Activated T-helper 2 cell treated with anti-CD3 and anti-CD28 coated beads, Interferon-gamma antibody, Interleukin-2, Interleukin-4, amounts not matched to agents 10 μg/mL and 5 μg/mL and 100 μg/mL, durations not matched to agents 14 hours and 24 hours and 36 hours (primary cell): Measurements from ENCODE around the gene KLHL2. TPM values are rescaled to one million over a fixed set of nuclear protein-coding genes. Genes with fewer than 3 reads are reported as not detected.

Experiments
- DNase-seq: peaks from one replicate; pipeline ENCODE4 v3.0.0; 2021; ENCODE audit warnings: low spot score
- H3K27ac Mint-ChIP-seq: one replicate; pipeline ENCODE4 v1.8.0; 2021; ENCODE audit warnings: mixed read lengths
- H3K27me3 Mint-ChIP-seq: one replicate; pipeline ENCODE4 v1.8.0; 2021; ENCODE audit warnings: low read depth, mixed read lengths
- H3K36me3 Mint-ChIP-seq: one replicate; pipeline ENCODE4 v1.8.0; 2021; ENCODE audit warnings: low read depth, mixed read lengths
- H3K4me1 Mint-ChIP-seq: one replicate; pipeline ENCODE4 v1.8.0; 2021; ENCODE audit warnings: low read depth, mixed read lengths
- H3K4me3 Mint-ChIP-seq: one replicate; pipeline ENCODE4 v1.8.0; 2021; ENCODE audit warnings: low read depth, mild to moderate bottlenecking, moderate library complexity, mixed read lengths
- H3K9me3 Mint-ChIP-seq: one replicate; pipeline ENCODE4 v1.8.0; 2021; ENCODE audit warnings: mixed read lengths
- intact Hi-C: fragments of 100-400 bp; cut with micrococcal nuclease; formaldehyde crosslinking; loops from one replicate; pipeline ENCODE4 v1.15.1; 2023
- total RNA-seq: library from RNA; stranded (reverse); gene quantifications from 2 replicates; pipeline ENCODE4 v1.2.3, GENCODE V29; 2022

The KLHL2 gene
- total RNA-seq, 1 donor from 2014 or later: 30.3 TPM

DNA sequence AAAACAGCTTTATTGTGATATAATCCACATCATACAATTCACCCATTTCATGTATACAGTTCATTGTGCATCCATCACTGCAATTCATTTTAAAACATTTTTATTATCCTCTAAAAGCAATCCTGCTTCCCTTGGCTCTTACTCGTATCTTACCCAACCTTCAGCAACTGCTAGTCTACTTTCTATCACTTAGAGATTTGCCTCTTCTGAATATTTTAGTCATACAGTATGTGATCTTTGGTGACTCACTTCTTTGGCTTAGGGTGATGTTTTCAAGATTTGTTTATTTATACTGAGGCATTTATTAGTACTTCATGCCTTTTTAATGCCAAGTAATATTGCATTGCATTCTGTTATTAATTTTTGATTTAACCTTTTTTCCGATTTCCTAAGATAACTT lies 105.1 kb downstream of the KLHL2 start:
- H3K27me3 Mint-ChIP-seq: no peaks in the 10 kb centered on the region
- H3K4me3 Mint-ChIP-seq: no peak overlapping the region
- H3K9me3 Mint-ChIP-seq: no peaks in the 10 kb centered on the region
- no peak for DNase-seq
- H3K36me3 Mint-ChIP-seq: peaks cover 62% of the 10 kb centered on the region
- peaks cover 9% of the 10 kb centered on the region for H3K4me1 Mint-ChIP-seq
- no peak overlapping the region for H3K27ac Mint-ChIP-seq
- intact Hi-C loops: no loop called here

DNA sequence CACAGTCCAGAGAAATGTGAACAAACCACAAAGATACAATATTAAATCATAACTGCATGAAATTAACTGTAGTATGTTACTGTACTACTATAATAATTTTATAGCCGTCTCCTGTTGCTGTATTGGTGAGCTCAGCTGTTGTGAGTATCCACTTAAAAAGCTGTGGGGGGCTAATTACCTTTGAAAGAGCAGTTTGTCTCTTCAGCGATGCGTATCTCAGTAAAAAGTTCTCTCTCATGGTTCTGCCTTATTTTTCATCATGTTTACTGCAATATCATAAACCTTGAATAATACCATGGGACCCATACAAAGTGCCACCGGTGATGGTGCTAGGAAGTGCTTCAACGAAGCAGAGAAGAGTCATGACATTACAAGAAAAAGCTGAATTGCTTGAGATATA lies 111.7 kb downstream of the KLHL2 start:
- Mint-ChIP-seq H3K27me3 (no peaks in the 10 kb centered on the region), H3K4me1 (peaks cover 2% of the 10 kb centered on the region), H3K9me3 (no peaks in the 10 kb centered on the region), H3K36me3 (peaks cover 53% of the 10 kb centered on the region), H3K4me3 (no peak overlapping the region), H3K27ac (no peak overlapping the region)
- intact Hi-C loops: no loop called here
- no peak for DNase-seq

DNA sequence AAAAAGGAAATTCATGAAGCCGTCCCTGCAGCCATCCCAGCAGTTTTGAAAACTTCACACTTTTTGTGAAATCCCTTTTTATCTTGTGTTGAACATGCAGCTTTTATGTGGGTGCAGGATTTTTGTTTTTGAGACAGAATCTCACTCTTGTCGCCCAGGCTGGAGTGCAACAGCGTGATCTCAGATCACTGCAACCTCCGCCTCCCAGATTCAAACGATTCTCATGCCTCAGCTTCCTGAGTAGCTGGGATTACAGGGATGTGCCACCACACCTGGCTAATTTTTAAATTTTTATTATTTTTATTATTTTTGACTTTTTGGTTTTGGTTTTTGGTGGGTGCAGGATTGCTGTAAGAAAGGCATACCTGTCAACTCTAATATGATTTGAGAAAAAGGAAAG lies 112.1 kb downstream of the KLHL2 start:
- H3K27ac Mint-ChIP-seq: no peak overlapping the region
- H3K36me3 Mint-ChIP-seq: peaks cover 53% of the 10 kb centered on the region
- intact Hi-C loops: no loop called here
- H3K9me3 Mint-ChIP-seq: no peaks in the 10 kb centered on the region
- no peak overlapping the region for H3K4me3 Mint-ChIP-seq
- H3K4me1 Mint-ChIP-seq: peaks cover 2% of the 10 kb centered on the region
- no peak for DNase-seq
- no peaks in the 10 kb centered on the region for H3K27me3 Mint-ChIP-seq

DNA sequence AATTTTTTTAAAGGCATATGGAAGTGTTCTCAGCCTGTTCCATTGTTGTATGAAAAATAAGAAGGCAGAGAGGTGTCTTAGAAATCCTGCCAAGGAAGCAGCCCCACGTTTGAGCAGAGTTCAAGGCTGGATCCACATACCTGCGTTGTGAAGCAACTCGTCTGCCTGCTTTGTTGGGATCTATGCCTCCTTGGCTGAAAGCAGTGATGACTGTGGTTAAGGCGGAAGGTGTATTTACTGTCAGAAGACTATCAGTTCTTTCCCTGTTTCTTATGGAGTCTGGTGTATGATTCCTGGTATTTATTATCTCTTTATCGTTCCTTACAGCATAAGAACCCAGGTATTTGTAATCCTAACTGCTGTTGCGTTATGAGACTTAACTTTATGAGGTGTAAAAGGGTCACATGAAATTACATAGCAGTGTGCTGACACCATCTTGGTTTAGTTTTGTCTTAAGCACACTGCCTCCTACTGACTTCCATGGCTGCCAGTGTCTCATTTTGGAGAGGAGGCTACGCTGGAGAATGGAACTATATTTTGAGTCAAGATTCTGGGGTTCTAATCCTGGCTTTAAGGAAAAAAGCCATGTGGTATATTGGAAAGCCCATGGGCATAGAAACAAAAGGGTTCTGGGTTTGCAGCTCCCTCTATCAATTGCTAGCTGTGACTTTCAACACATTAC lies 117.0 kb downstream of the KLHL2 start:
- no peaks in the 10 kb centered on the region for H3K27me3 Mint-ChIP-seq
- intact Hi-C loops: no loop called here
- H3K9me3 Mint-ChIP-seq: no peaks in the 10 kb centered on the region

DNA sequence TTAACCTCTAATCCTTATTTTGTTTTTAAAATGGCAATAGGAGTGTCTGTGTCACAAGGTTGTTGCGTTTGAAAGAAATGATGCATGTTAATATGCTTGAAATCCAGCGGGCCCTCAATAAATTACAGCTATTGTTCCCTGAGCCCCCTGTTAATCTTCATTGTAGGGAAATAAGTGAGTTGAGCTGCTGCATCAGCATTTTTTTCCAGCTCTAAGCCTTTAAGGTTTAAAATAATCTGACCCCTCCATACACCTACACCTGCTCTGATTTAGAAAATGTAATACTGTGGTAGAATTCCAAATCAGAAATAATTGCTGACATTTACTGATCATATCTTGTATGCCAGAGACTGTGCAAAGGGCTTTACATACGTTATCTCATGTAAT lies 117.5 kb downstream of the KLHL2 start:
- Mint-ChIP-seq H3K4me1 (peaks cover 21% of the 10 kb centered on the region), H3K4me3 (no peak overlapping the region), H3K36me3 (peaks cover 33% of the 10 kb centered on the region), H3K9me3 (no peaks in the 10 kb centered on the region), H3K27me3 (no peaks in the 10 kb centered on the region), H3K27ac (no peak overlapping the region)
- no peak for DNase-seq
- intact Hi-C loops: loop anchor here (5.0 kb wide), 3 partner anchors 38 to 193 kb away; no protein-coding TSS in a partner anchor

More for the DNA sequence above, 117.0 kb downstream of the KLHL2 start:
- H3K4me1 Mint-ChIP-seq: peaks cover 18% of the 10 kb centered on the region
- H3K27ac Mint-ChIP-seq: no peak overlapping the region
- H3K4me3 Mint-ChIP-seq: no peak overlapping the region
- peaks cover 36% of the 10 kb centered on the region for H3K36me3 Mint-ChIP-seq
- no peak for DNase-seq

DNA sequence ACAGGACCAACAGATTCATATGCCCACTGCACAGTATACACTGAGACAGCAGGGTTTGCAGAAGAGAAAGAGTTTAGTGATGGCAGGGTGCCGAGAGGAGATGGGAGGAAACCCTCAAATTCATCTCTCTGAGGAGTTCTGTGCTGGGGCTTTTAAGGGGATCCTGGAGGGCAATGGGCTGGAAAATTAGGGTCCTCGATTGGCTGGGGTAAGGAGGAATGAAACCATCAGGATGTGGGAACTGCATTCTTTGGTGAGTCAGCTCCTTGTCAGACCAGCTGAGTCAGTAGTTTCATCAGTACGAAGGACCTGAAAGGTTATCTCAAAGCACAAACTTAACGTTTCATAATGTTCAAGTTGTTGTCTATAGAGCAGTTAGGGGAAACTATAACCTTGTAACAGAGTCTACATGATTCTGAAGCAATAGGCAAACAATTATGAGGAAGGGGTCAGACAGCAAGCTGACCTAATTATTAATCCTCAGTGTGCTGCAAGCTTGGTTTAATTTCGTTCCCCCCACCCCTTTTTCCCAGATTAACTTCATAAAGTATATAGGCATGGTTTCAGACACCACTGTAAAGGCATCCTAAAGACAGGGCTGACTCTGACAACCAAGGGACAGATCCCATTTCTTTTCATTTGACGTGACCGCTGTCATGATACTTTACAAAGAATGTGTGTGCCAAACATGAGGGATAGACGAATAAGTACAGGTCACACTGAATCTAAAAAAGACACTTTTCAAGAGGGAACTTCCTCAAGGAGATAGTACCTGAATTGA lies 118.6 kb downstream of the KLHL2 start:
- peak overlapping the region; percentile 61 for H3K27ac Mint-ChIP-seq
- peak overlapping the region; percentile 9 for H3K4me3 Mint-ChIP-seq
- H3K27me3 Mint-ChIP-seq: no peaks in the 10 kb centered on the region
- no peak for DNase-seq
- H3K9me3 Mint-ChIP-seq: no peaks in the 10 kb centered on the region
- H3K4me1 Mint-ChIP-seq: peaks cover 28% of the 10 kb centered on the region
- peaks cover 32% of the 10 kb centered on the region for H3K36me3 Mint-ChIP-seq
- intact Hi-C loops: loop anchor here (2.0 to 5.0 kb wide), 4 partner anchors 39 to 194 kb away; no protein-coding TSS in a partner anchor

DNA sequence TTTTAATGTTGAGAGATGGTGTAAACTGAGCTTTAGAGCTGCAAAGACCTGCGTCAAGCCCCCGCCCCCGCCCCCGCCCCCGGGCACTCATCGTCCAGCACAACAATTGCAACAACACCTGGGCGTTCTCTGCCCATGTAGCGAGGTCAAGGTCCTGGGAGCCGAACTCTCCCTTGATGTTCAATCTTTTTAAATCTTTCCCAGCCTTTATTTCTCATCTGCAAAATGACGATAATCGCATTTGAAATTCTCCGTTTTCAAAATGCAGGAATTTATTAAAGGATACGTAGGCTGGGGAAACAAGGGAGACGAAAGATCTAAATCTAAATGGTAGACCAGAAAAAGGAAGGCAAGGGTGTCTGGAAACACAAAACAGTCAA lies 119.5 kb downstream of the KLHL2 start:
- intact Hi-C loops: loop anchor here (1.0 to 5.0 kb wide), 6 partner anchors 26 to 215 kb away; partner anchors contain the start of gene TMEM192
- no peak for DNase-seq
- no peak overlapping the region for H3K4me3 Mint-ChIP-seq
- peaks cover 36% of the 10 kb centered on the region for H3K4me1 Mint-ChIP-seq
- peaks cover 36% of the 10 kb centered on the region for H3K36me3 Mint-ChIP-seq
- no peak overlapping the region for H3K27ac Mint-ChIP-seq
- no peaks in the 10 kb centered on the region for H3K9me3 Mint-ChIP-seq
- no peaks in the 10 kb centered on the region for H3K27me3 Mint-ChIP-seq

DNA sequence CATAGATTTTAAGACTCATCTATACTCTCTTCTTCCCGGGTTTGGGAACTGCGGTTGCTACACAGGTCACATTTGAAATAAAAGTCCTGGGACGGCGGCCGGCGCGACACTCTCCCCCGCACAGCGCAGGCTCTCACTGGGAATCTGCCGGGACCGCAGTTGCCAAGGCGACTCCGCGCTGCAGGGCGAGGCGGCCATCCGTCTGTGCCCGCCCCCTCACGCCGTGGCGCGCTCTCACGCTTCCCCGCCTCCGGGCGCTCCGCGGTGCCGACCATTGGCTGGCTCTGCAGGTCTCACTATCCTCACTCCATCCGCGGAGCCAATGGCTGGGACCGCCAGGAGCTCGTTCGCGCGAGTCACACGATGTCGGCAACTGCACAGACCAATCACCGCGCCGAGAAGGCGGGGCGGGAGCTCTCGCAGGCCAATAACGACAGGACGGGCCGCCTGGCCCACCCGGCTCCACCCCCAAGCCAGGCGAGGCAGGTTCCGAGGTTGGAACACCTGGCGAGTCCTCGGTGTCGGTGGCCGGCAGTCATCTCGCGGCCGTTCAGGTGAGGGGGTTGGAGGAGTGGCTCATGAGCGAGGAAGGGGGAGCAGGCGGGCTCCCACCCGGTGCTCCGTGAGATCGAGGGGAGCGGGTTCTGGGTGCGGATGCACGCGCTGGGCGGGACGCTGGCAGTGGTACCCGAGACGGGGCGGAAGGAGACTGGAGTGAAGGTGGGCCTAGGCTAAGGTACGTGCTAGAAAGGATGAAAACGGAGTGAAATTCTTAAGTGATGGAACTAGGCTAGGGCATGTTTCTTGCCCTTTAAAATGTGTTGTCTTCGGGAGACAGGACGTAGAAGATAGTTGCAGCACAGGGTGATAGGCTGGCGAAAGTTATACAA lies 120.1 kb downstream of the KLHL2 start, which contains the start of gene MSMO1:
MSMO1 (plus strand) TSS at position 459 of the 890 bp plus-strand sequence. CDS start 5,702 bp downstream, outside the sequence.
- no peak within 1 kb of the TSS for H3K4me3 Mint-ChIP-seq
- H3K27ac Mint-ChIP-seq: no peak within 1 kb of the TSS
- peak; percentile 99 for DNase-seq
- H3K4me1 Mint-ChIP-seq: peaks cover 41% of the 10 kb centered on the region
- no peaks in the 10 kb centered on the region for H3K27me3 Mint-ChIP-seq
- H3K9me3 Mint-ChIP-seq: no peaks in the 10 kb centered on the region
- peaks cover 39% of the 10 kb centered on the region for H3K36me3 Mint-ChIP-seq
- intact Hi-C loops: loop anchor here (1.0 to 5.0 kb wide), 6 partner anchors 26 to 215 kb away; partner anchors contain the start of gene TMEM192

DNA sequence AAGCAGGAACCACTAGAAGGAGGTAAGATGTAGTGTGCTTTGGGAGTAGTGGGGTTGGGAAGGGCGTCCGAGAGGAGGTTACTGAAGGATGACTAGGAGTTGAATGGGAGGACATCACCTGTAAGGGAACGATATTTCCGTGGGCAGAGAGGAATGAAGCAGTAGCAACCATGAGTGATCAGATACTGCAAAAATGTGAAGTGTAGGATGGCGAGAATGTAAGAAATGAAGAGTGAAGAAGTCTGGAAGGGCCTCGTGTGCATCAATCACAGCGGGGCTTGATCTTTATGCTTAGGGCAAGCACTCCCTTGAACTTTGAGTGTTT lies 120.7 kb downstream of the KLHL2 start:
- Mint-ChIP-seq H3K9me3 (no peaks in the 10 kb centered on the region), H3K4me3 (no peak overlapping the region), H3K27ac (no peak overlapping the region), H3K36me3 (peaks cover 45% of the 10 kb centered on the region), H3K4me1 (peaks cover 44% of the 10 kb centered on the region), H3K27me3 (no peaks in the 10 kb centered on the region)
- DNase-seq: no peak
- intact Hi-C loops: loop anchor here (5.0 kb wide), 3 partner anchors 41 to 196 kb away; no protein-coding TSS in a partner anchor

DNA sequence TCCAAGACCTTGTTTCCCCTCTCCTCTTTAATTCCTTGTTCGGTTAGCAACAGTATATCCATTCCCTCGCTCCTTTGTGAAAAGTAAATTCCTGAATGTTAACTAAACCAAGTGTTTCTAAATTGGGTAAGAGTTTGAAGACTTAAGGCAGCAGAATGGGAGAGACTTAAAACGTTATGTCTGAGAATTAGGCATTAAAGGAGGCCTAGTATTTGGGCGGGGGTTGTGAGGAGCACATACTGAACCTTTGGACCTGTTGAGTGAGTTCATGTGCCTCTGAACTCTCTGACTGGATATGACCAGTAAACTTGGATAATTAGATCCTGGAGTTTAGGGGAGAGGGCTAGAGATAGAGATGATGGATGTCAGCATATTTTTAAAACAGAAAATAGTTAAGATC lies 121.3 kb downstream of the KLHL2 start:
- H3K36me3 Mint-ChIP-seq: peaks cover 40% of the 10 kb centered on the region
- intact Hi-C loops: loop anchor here (5.0 kb wide), 3 partner anchors 41 to 196 kb away; no protein-coding TSS in a partner anchor

DNA sequence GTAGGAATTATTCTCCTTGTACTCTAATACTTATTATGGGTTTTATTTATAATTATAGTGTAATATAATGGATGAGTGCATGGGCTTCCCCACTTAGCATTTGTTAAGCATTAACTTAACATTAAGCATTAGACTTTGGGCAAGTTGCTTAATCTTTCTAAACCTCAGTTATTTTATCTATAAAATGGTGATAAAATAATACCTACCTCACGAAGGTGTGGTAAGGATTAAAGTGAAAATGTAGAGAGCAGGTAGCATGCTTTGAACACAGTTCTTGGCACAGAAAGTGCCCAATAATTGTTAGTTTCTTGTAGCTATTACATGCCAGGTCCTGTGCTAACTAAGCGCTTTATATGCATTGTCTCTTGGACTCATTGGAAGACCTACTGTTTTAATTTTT lies 122.7 kb downstream of the KLHL2 start:
- no peak for DNase-seq
- Mint-ChIP-seq H3K4me1 (peaks cover 53% of the 10 kb centered on the region), H3K27me3 (no peaks in the 10 kb centered on the region), H3K9me3 (no peaks in the 10 kb centered on the region), H3K4me3 (peak overlapping the region; percentile 80), H3K36me3 (peaks cover 42% of the 10 kb centered on the region), H3K27ac (peak overlapping the region; percentile 97)
- intact Hi-C loops: loop anchor here (5.0 kb wide), 1 partner anchor 47 kb away; the partner anchor contains the start of gene CPE

More for the DNA sequence above, 121.3 kb downstream of the KLHL2 start:
- H3K27ac Mint-ChIP-seq: no peak overlapping the region
- H3K9me3 Mint-ChIP-seq: no peaks in the 10 kb centered on the region
- DNase-seq: no peak
- H3K4me3 Mint-ChIP-seq: no peak overlapping the region
- H3K27me3 Mint-ChIP-seq: no peaks in the 10 kb centered on the region
- peaks cover 44% of the 10 kb centered on the region for H3K4me1 Mint-ChIP-seq

DNA sequence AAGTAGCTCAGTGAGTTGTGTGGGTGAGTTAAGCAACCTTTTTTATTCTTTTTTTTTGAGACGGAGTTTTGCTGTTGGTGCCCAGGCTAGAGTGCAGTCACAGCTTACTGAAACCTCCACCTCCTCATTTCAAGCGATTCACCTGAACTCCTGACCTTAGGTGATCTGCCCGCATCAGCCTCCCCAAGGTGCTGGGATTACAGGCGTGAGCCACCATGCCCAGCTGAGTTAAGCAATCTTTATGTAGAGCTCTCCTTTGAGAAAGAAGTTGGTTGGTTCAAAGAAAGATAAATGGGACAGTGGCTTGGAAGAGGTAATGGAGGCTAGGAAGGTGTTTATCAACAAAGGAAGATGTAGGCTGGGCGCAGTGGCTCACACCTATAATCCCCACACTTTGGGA lies 123.3 kb downstream of the KLHL2 start:
- no peak for DNase-seq
- peaks cover 52% of the 10 kb centered on the region for H3K4me1 Mint-ChIP-seq
- peaks cover 46% of the 10 kb centered on the region for H3K36me3 Mint-ChIP-seq
- peak overlapping the region; percentile 80 for H3K4me3 Mint-ChIP-seq
- peak overlapping the region; percentile 97 for H3K27ac Mint-ChIP-seq
- H3K9me3 Mint-ChIP-seq: no peaks in the 10 kb centered on the region
- no peaks in the 10 kb centered on the region for H3K27me3 Mint-ChIP-seq
- intact Hi-C loops: loop anchor here (1.0 to 5.0 kb wide), 3 partner anchors 47 to 126 kb away; partner anchors contain the start of gene CPE
